T-cell (primary cell): ENCODE measurements around the gene USHBP1. TPM values are rescaled to one million over a fixed set of nuclear protein-coding genes. Genes with fewer than 3 reads are reported as not detected.

ENCODE experiments used
- ATAC-seq, 4 experiments: fragments of 200-7000 bp in 3 of 4; fragments of 150-1000 bp in 1 of 4; cut with Tn5 transposase; replicated peaks in 1 of 4; 1 replicate in 3 of 4; 2 replicates in 1 of 4; pipeline ENCODE4 v1.10.0; 2021; ENCODE audit warnings: moderate library complexity in 3 of 4, mild to moderate bottlenecking in 2 of 4, moderate number of reproducible peaks in 1 of 4
- CTCF ChIA-PET, 2 donors: fragments of 300-600 bp; sonication (Branson Sonifier 250); formaldehyde crosslinking; loops; one replicate each; lab custom pipeline; 2022; ENCODE audit warnings: antibody characterized with exemption in 2 of 2; lab: Charles Lee
- POLR2A ChIA-PET, 2 donors: fragments of 300-600 bp; sonication (Branson Sonifier 250); formaldehyde crosslinking; loops; one replicate each; lab custom pipeline; 2022; ENCODE audit warnings: antibody characterized with exemption in 2 of 2; lab: Charles Lee
- DNase-seq, 35 experiments: peaks; one replicate each; pipeline versions ENCODE4 v3.0.0 to v3.0.0-alpha.2; 2013 to 2023
- H3K27ac ChIP-seq: one replicate; pipeline ENCODE4 v1.5.1; 2013; ENCODE audit warnings: low read length
- H3K27me3 ChIP-seq, 2 experiments: replicated peaks in 1 of 2; 1 replicate in 1 of 2; 2 replicates in 1 of 2; pipeline versions ENCODE4 v1.6.1 to v1.7.0; 2013; ENCODE audit warnings: low read length in 1 of 2, mixed read lengths in 1 of 2; ENCODE audit not compliant: control insufficient read depth in 2 of 2, insufficient read depth in 2 of 2; ENCODE audit errors: extremely low read depth in 1 of 2
- H3K36me3 ChIP-seq, 2 donors: 1 replicate in 1 of 2; 2 replicates in 1 of 2; pipeline versions ENCODE4 v1.6.1 to v1.7.0; 2013; ENCODE audit warnings: low read length in 1 of 2; ENCODE audit not compliant: control insufficient read depth in 2 of 2, insufficient read depth in 1 of 2; ENCODE audit errors: extremely low read depth in 1 of 2
- H3K4me1 ChIP-seq, 2 experiments: 1 replicate in 1 of 2; 2 replicates in 1 of 2; pipeline versions ENCODE4 v1.6.1 to v1.7.0; 2013; ENCODE audit warnings: low read length in 2 of 2, mixed read lengths in 1 of 2; ENCODE audit not compliant: insufficient read depth in 2 of 2, control insufficient read depth in 1 of 2; ENCODE audit errors: extremely low read depth in 1 of 2
- H3K4me3 ChIP-seq, 2 donors: 1 replicate in 1 of 2; 2 replicates in 1 of 2; pipeline versions ENCODE4 v1.5.1 to v1.7.0; 2013; ENCODE audit warnings: mild to moderate bottlenecking in 2 of 2, low read length in 1 of 2, moderate library complexity in 1 of 2; ENCODE audit not compliant: control insufficient read depth in 1 of 2; ENCODE audit errors: extremely low read depth in 1 of 2
- H3K9me3 ChIP-seq: 2 replicates; pipeline ENCODE4 v1.7.0; 2013
- H3K27ac Mint-ChIP-seq, 2 donors: one replicate each; pipeline ENCODE4 v1.8.0; 2020 to 2021; ENCODE audit warnings: mild to moderate bottlenecking in 2 of 2, mixed read lengths in 2 of 2
- H3K27me3 Mint-ChIP-seq, 2 donors: one replicate each; pipeline ENCODE4 v1.8.0; 2021 to 2022; ENCODE audit warnings: mixed read lengths in 2 of 2
- H3K36me3 Mint-ChIP-seq: one replicate; pipeline ENCODE4 v1.8.0; 2021; ENCODE audit warnings: mixed read lengths
- H3K4me1 Mint-ChIP-seq, 3 donors: one replicate each; pipeline ENCODE4 v1.8.0; 2020 to 2022; ENCODE audit warnings: mixed read lengths in 3 of 3, mild to moderate bottlenecking in 1 of 3
- H3K4me3 Mint-ChIP-seq, 3 donors: one replicate each; pipeline ENCODE4 v1.8.0; 2020 to 2022; ENCODE audit warnings: mild to moderate bottlenecking in 3 of 3, mixed read lengths in 3 of 3, moderate library complexity in 3 of 3
- H3K9me3 Mint-ChIP-seq, 3 donors: one replicate each; pipeline ENCODE4 v1.8.0; 2020 to 2022; ENCODE audit warnings: mixed read lengths in 3 of 3
- WGBS: methylation state at CpG from one replicate; pipeline ENCODE4 v1.1.5; 2013; ENCODE audit warnings: missing lambda C conversion rate; ENCODE audit not compliant: insufficient coverage; 5-methylcytosine and 5-hydroxymethylcytosine counted together
- total RNA-seq, 35 experiments: library from RNA in 6 of 35; stranded (reverse) in 6 of 35; fragments of 120-200 nt in 1 of 35; gene quantifications; one replicate each; pipeline versions ENCODE4 v1.2.1 to v1.2.4 and lab custom pipeline; 2013 to 2026

USHBP1 gene
- total RNA-seq, 5 donors from 2014 or later (not counting 1 experiment from before 2014, with no cell fraction given) = 0.10 to 0.61 (median 0.38) TPM; not detected in 1

GRCh38 chr19:17263712-17264640 is 569 bp downstream of the USHBP1 start:
- ATAC-seq (no peak), DNase-seq (no peak)
- Histone ChIP-seq H3K9me3 (no peaks in the 10 kb centered on the region), H3K36me3 (peaks cover 0 to 5% of the 10 kb centered on the region in 2 donors), H3K4me1 (peaks cover 15 to 38% of the 10 kb centered on the region in 2 experiments), H3K4me3 (no peak overlapping the region), H3K27ac (no peak overlapping the region), H3K27me3 (peaks cover 0 to 4% of the 10 kb centered on the region in 2 experiments)
- 85% methylated on average over 14 of the region's 23 CpGs for WGBS
- Mint-ChIP-seq H3K4me1 (peaks cover 28 to 32% (median 29%) of the 10 kb centered on the region in 3 donors), H3K4me3 (no peak overlapping the region), H3K27ac (peak overlapping the region; percentile 79 to 90), H3K9me3 (no peaks in the 10 kb centered on the region), H3K36me3 (no peaks in the 10 kb centered on the region), H3K27me3 (no peaks in the 10 kb centered on the region)
- ChIA-PET POLR2A (interaction anchor here in 1 of 2 donors (0.5 kb wide), 1 partner anchor 46 kb away, joined by 3 read pairs; no protein-coding TSS in a partner anchor), CTCF (no interaction called here)

- H3K9me3 ChIP-seq = no peaks in the 10 kb centered on the region
- POLR2A ChIA-PET = no interaction called here
- peaks cover 22 to 23% (median 22%) of the 10 kb centered on the region in 3 donors for H3K4me1 Mint-ChIP-seq
- DNase-seq (no peak), ATAC-seq (no peak)
- H3K27ac Mint-ChIP-seq = no peak overlapping the region
- H3K9me3 Mint-ChIP-seq = no peaks in the 10 kb centered on the region
- H3K27me3 ChIP-seq = peaks cover 0 to 4% of the 10 kb centered on the region in 2 experiments
- no peaks in the 10 kb centered on the region for H3K36me3 ChIP-seq
- H3K4me1 ChIP-seq = peaks cover 8 to 25% of the 10 kb centered on the region in 2 experiments
- CTCF ChIA-PET = no interaction called here
- no peak overlapping the region for H3K27ac ChIP-seq
- H3K27me3 Mint-ChIP-seq = no peaks in the 10 kb centered on the region
- WGBS = 94% methylated on average over 15 of the region's 16 CpGs
- no peak overlapping the region for H3K4me3 ChIP-seq
- no peaks in the 10 kb centered on the region for H3K36me3 Mint-ChIP-seq
- no peak overlapping the region for H3K4me3 Mint-ChIP-seq
Measured at GRCh38 chr19:17262557-17262956, 2.0 kb downstream of the USHBP1 start.

DNA sequence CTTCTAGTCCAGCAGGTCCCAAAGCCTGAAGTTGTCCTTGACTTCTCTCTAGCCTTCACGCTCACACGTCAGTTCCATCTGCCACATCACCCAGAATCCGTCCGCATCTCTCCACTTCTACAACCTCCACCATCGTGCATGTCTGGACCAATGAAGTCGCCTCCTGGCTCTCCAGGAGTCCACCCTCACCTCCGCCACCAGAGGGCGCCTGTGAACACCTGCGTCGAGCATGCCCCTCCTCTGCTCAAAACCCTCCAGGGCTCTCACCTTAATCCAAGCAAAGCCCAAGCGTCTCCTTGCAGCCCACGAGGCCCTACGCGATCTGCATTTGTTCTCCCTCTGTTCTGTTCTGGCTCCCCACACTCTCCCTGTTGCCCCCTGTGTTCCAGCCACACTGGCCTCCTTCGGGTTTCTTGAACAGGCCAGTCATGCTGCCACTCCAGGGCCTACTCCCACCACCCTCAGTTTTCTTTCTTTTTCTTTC is 3.7 kb downstream of the USHBP1 start:
- DNase-seq (peak; percentile 74 to 94 (median 86)), ATAC-seq (peak; percentile 98 to 100 (median 99))
- no peaks in the 10 kb centered on the region for H3K9me3 ChIP-seq
- H3K9me3 Mint-ChIP-seq = no peaks in the 10 kb centered on the region
- POLR2A ChIA-PET = no interaction called here
- H3K27me3 Mint-ChIP-seq = no peaks in the 10 kb centered on the region
- H3K27ac ChIP-seq = no peak overlapping the region
- peaks cover 13% of the 10 kb centered on the region in 3 donors for H3K4me1 Mint-ChIP-seq
- 11% methylated on average over 14 of the region's 15 CpGs for WGBS
- H3K4me1 ChIP-seq = peaks cover 8 to 15% of the 10 kb centered on the region in 2 experiments
- H3K36me3 Mint-ChIP-seq = no peaks in the 10 kb centered on the region
- CTCF ChIA-PET = interaction anchor here (0.6 to 1.2 kb wide), 5 partner anchors 29 to 750 kb away, joined by 3 to 5 read pairs (median 4); no protein-coding TSS in a partner anchor
- H3K27me3 ChIP-seq = peaks cover 0 to 4% of the 10 kb centered on the region in 2 experiments
- no peaks in the 10 kb centered on the region for H3K36me3 ChIP-seq
- no peak overlapping the region for H3K4me3 Mint-ChIP-seq
- no peak overlapping the region for H3K27ac Mint-ChIP-seq
- H3K4me3 ChIP-seq = no peak overlapping the region

DNA sequence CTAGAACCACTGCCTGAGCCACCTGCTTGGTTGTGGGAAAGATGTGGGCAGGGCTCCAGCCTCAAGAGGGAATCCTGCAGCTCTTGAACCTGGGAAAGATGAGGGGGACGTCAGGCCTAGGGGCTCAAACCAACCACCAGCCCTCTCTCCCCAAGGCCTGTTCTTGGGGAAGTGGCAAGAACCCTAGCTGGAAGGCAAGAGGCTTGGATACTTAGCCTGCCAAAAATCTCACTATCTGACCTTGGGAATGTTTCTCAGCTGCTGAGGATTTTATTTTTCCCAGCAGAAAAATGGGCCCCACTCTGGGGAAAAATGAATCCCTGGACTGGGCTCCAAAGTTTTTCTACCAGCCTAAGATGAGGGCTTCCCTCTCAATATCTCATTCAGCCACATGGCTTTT is 4.6 kb downstream of the USHBP1 start:
- H3K4me3 Mint-ChIP-seq = no peak overlapping the region
- no peaks in the 10 kb centered on the region for H3K36me3 ChIP-seq
- no peaks in the 10 kb centered on the region for H3K9me3 ChIP-seq
- no CpG with 5 or more reads among the region's 1 CpG for WGBS
- ATAC-seq = no peak
- H3K27ac Mint-ChIP-seq = no peak overlapping the region
- DNase-seq = no peak
- H3K27ac ChIP-seq = no peak overlapping the region
- POLR2A ChIA-PET = no interaction called here
- H3K27me3 ChIP-seq = peaks cover 0 to 8% of the 10 kb centered on the region in 2 experiments
- no peak overlapping the region for H3K4me3 ChIP-seq
- peaks cover 4 to 13% of the 10 kb centered on the region in 2 experiments for H3K4me1 ChIP-seq
- no peaks in the 10 kb centered on the region for H3K9me3 Mint-ChIP-seq
- CTCF ChIA-PET = interaction anchor here (0.6 to 1.2 kb wide), 2 partner anchors 125 to 129 kb away, joined by 3 read pairs; no protein-coding TSS in a partner anchor
- peaks cover 11 to 12% (median 12%) of the 10 kb centered on the region in 3 donors for H3K4me1 Mint-ChIP-seq
- H3K27me3 Mint-ChIP-seq = no peaks in the 10 kb centered on the region
- H3K36me3 Mint-ChIP-seq = no peaks in the 10 kb centered on the region

- no peak for ATAC-seq
Measured at GRCh38 chr19:17259118-17259780, 5.3 kb downstream of the USHBP1 start.

GRCh38 chr19:17256130-17256529 is 8.4 kb downstream of the USHBP1 start:
- H3K36me3 ChIP-seq = no peaks in the 10 kb centered on the region
- H3K36me3 Mint-ChIP-seq = no peaks in the 10 kb centered on the region
- ChIA-PET POLR2A (interaction anchor here (0.5 to 0.6 kb wide), 2 partner anchors 39 to 68 kb away, joined by 4 to 16 read pairs; no protein-coding TSS in a partner anchor), CTCF (interaction anchor here (1.3 to 1.5 kb wide), 2 partner anchors 11 to 20 kb away, joined by 3 read pairs; no protein-coding TSS in a partner anchor)
- H3K4me1 ChIP-seq = peaks cover 0 to 6% of the 10 kb centered on the region in 2 experiments
- WGBS = 65% methylated on average over 3 of the region's 3 CpGs
- no peaks in the 10 kb centered on the region for H3K9me3 Mint-ChIP-seq
- H3K9me3 ChIP-seq = no peaks in the 10 kb centered on the region
- H3K4me1 Mint-ChIP-seq = peaks cover 5 to 6% (median 5%) of the 10 kb centered on the region in 3 donors
- H3K27me3 ChIP-seq = peaks cover 0 to 13% of the 10 kb centered on the region in 2 experiments
- H3K27ac Mint-ChIP-seq = no peak overlapping the region
- no peak for DNase-seq
- ATAC-seq = no peak
- H3K4me3 ChIP-seq = no peak overlapping the region
- H3K4me3 Mint-ChIP-seq = no peak overlapping the region
- H3K27me3 Mint-ChIP-seq = no peaks in the 10 kb centered on the region
- H3K27ac ChIP-seq = no peak overlapping the region

More at GRCh38 chr19:17259118-17259780, 5.3 kb downstream of the USHBP1 start:
- no peak for DNase-seq
- H3K27me3 Mint-ChIP-seq = no peaks in the 10 kb centered on the region
- H3K36me3 ChIP-seq = no peaks in the 10 kb centered on the region
- H3K27ac ChIP-seq = no peak overlapping the region
- H3K27me3 ChIP-seq = peaks cover 0 to 8% of the 10 kb centered on the region in 2 experiments
- H3K4me3 ChIP-seq = no peak overlapping the region
- CTCF ChIA-PET = interaction anchor here (0.6 to 1.2 kb wide), 3 partner anchors 37 to 129 kb away, joined by 3 read pairs; no protein-coding TSS in a partner anchor
- H3K9me3 Mint-ChIP-seq = no peaks in the 10 kb centered on the region
- H3K4me1 Mint-ChIP-seq = peaks cover 5 to 6% (median 5%) of the 10 kb centered on the region in 3 donors
- peaks cover 0 to 7% of the 10 kb centered on the region in 2 experiments for H3K4me1 ChIP-seq
- H3K27ac Mint-ChIP-seq = no peak overlapping the region
- H3K4me3 Mint-ChIP-seq = no peak overlapping the region
- no peaks in the 10 kb centered on the region for H3K36me3 Mint-ChIP-seq
- POLR2A ChIA-PET = interaction anchor here in 1 of 2 donors (0.6 kb wide), 1 partner anchor 7 kb away, joined by 7 read pairs; no protein-coding TSS in a partner anchor
- H3K9me3 ChIP-seq = no peaks in the 10 kb centered on the region
- 88% methylated on average over 4 of the region's 9 CpGs for WGBS
